ENCODE results near the gene CD7. TPM values are rescaled to one million over a fixed set of nuclear protein-coding genes. Genes with fewer than 3 reads are reported as not detected.

The CD7 gene
- total RNA-seq, 1 donor from 2014 or later, result 1.4 TPM

- TF ChIP-seq CTCF (conservative IDR thresholded peaks at IDR 0.05), result no peak
- no peak overlapping the region for H3K27ac Mint-ChIP-seq
- H3K9me3 Mint-ChIP-seq, result no peaks in the 10 kb centered on the region
- H3K4me1 Mint-ChIP-seq (ENCODE audit: unreplicated experiment), result peaks cover 31% of the 10 kb centered on the region
- H3K36me3 Mint-ChIP-seq, result no peaks in the 10 kb centered on the region
- DNase-seq (ENCODE audit: extremely low spot score, unreplicated experiment), result no peak
- H3K4me3 Mint-ChIP-seq, result no peak overlapping the region
- peaks cover 3% of the 10 kb centered on the region for H3K27me3 Mint-ChIP-seq
Measured at GRCh38 chr17:82344175-82344907, 26.9 kb upstream of the CD7 start.

GRCh38 chr17:82343560-82343959 is 26.2 kb upstream of the CD7 start:
- H3K4me3 Mint-ChIP-seq, result no peak overlapping the region

GRCh38 chr17:82342361-82343079 is 25.1 kb upstream of the CD7 start:
- DNase-seq (ENCODE audit: extremely low spot score, unreplicated experiment), result no peak
- Mint-ChIP-seq H3K9me3 (no peaks in the 10 kb centered on the region), H3K27me3 (peaks cover 4% of the 10 kb centered on the region), H3K4me3 (no peak overlapping the region), H3K36me3 (no peaks in the 10 kb centered on the region), H3K4me1 (ENCODE audit: unreplicated experiment) (peaks cover 33% of the 10 kb centered on the region), H3K27ac (no peak overlapping the region)
- TF ChIP-seq CTCF (conservative IDR thresholded peaks at IDR 0.05), result no peak

More at GRCh38 chr17:82343560-82343959, 26.2 kb upstream of the CD7 start:
- peaks cover 4% of the 10 kb centered on the region for H3K27me3 Mint-ChIP-seq
- no peak for TF ChIP-seq CTCF (conservative IDR thresholded peaks at IDR 0.05)
- H3K36me3 Mint-ChIP-seq, result no peaks in the 10 kb centered on the region
- no peak for DNase-seq (ENCODE audit: extremely low spot score, unreplicated experiment)
- H3K27ac Mint-ChIP-seq, result peak overlapping the region; percentile 36
- peaks cover 31% of the 10 kb centered on the region for H3K4me1 Mint-ChIP-seq (ENCODE audit: unreplicated experiment)
- no peaks in the 10 kb centered on the region for H3K9me3 Mint-ChIP-seq

- H3K9me3 Mint-ChIP-seq, result no peaks in the 10 kb centered on the region
- H3K27ac Mint-ChIP-seq, result peak overlapping the region; percentile 79
- H3K27me3 Mint-ChIP-seq, result peaks cover 9% of the 10 kb centered on the region
- H3K4me3 Mint-ChIP-seq, result peak overlapping the region; percentile 77
- no peak for DNase-seq (ENCODE audit: extremely low spot score, unreplicated experiment)
- no peak for TF ChIP-seq CTCF (conservative IDR thresholded peaks at IDR 0.05)
- H3K36me3 Mint-ChIP-seq, result no peaks in the 10 kb centered on the region
- H3K4me1 Mint-ChIP-seq (ENCODE audit: unreplicated experiment), result peaks cover 41% of the 10 kb centered on the region
Measured at GRCh38 chr17:82339634-82340580, 22.5 kb upstream of the CD7 start.

- no peak for DNase-seq (ENCODE audit: extremely low spot score, unreplicated experiment)
- Mint-ChIP-seq H3K27ac (peak overlapping the region; percentile 79), H3K4me3 (peak overlapping the region; percentile 77), H3K4me1 (ENCODE audit: unreplicated experiment) (peaks cover 36% of the 10 kb centered on the region), H3K9me3 (no peaks in the 10 kb centered on the region), H3K36me3 (no peaks in the 10 kb centered on the region), H3K27me3 (peaks cover 10% of the 10 kb centered on the region)
- TF ChIP-seq CTCF (conservative IDR thresholded peaks at IDR 0.05), result no peak
Measured at GRCh38 chr17:82338858-82339633, 21.6 kb upstream of the CD7 start.

All from type B pancreatic cell (in vitro differentiated cells).